H1 (cell line): Measurements from ENCODE around the gene ARHGAP22. TPM values are rescaled to one million over a fixed set of nuclear protein-coding genes. Genes with fewer than 3 reads are reported as not detected.

Experiments used
- CTCF ChIA-PET: fragments of 300-600 bp; sonication (Branson Sonifier 250); formaldehyde crosslinking; loops from one replicate; lab custom pipeline; 2021; ENCODE audit not compliant: partially characterized antibody; lab: Charles Lee
- POLR2A ChIA-PET: fragments of 300-600 bp; sonication (Branson Sonifier 250); formaldehyde crosslinking; loops from one replicate; lab custom pipeline; 2021; ENCODE audit warnings: inconsistent platforms; ENCODE audit not compliant: partially characterized antibody; lab: Charles Lee
- DNase-seq, 2 experiments: peaks; one replicate each; pipeline versions ENCODE4 v3.0.0 to v3.0.0-alpha.2; 2010 to 2022; ENCODE audit warnings: low spot score in 2 of 2, low read depth in 1 of 2, mixed read lengths in 1 of 2
- FAIRE-seq: peaks from 2 replicates; lab custom pipeline; 2011; peaks lifted over from hg19 to GRCh38; lab: Jason Lieb, UNC
- H2AFZ ChIP-seq: 2 replicates; pipeline ENCODE4 v1.8.1; 2012; ENCODE audit warnings: low read length, inconsistent platforms
- H2AK5ac ChIP-seq: 2 replicates; pipeline ENCODE4 v1.6.1; 2013; ENCODE audit warnings: low read depth, low read length
- H2BK120ac ChIP-seq: replicated peaks from 2 replicates; pipeline ENCODE3; 2013; ENCODE audit warnings: low read depth, low read length, inconsistent platforms
- H2BK12ac ChIP-seq: 2 replicates; pipeline ENCODE4 v1.6.1; 2013; ENCODE audit warnings: low read depth, low read length
- H2BK15ac ChIP-seq: 2 replicates; pipeline ENCODE4 v1.6.1; 2013; ENCODE audit warnings: low read length
- H2BK20ac ChIP-seq: 2 replicates; pipeline ENCODE4 v1.6.1; 2013; ENCODE audit warnings: low read length
- H2BK5ac ChIP-seq: 2 replicates; pipeline ENCODE4 v1.6.1; 2013; ENCODE audit warnings: low read depth, low read length
- H3K14ac ChIP-seq: 2 replicates; pipeline ENCODE4 v1.6.1; 2013; ENCODE audit warnings: inconsistent platforms; ENCODE audit not compliant: insufficient read length
- H3K18ac ChIP-seq: 2 replicates; pipeline ENCODE4 v1.6.1; 2013; ENCODE audit warnings: low read length; ENCODE audit errors: extremely low read depth
- H3K23ac ChIP-seq: 2 replicates; pipeline ENCODE4 v1.6.1; 2013; ENCODE audit warnings: inconsistent platforms; ENCODE audit not compliant: insufficient read length
- H3K23me2 ChIP-seq: 2 replicates; pipeline ENCODE4 v1.6.1; 2013; ENCODE audit warnings: low read depth, low read length
- H3K27ac ChIP-seq: 2 replicates; pipeline ENCODE4 v1.6.1; 2011; ENCODE audit warnings: low read depth, low read length, inconsistent platforms
- H3K27me3 ChIP-seq, 4 experiments: replicated peaks in 1 of 4; 1 replicate in 1 of 4; 2 replicates in 3 of 4; pipeline versions ENCODE4 v1.6.1 to v1.8.1; 2011 to 2013; ENCODE audit warnings: low read length in 3 of 4, mild to moderate bottlenecking in 3 of 4, inconsistent platforms in 2 of 4, mixed read lengths in 2 of 4, moderate library complexity in 1 of 4; ENCODE audit not compliant: control insufficient read depth in 3 of 4, insufficient read depth in 3 of 4; ENCODE audit errors: extremely low read depth in 1 of 4
- H3K36me3 ChIP-seq, 4 experiments: 2 replicates each; pipeline versions ENCODE4 v1.6.1 to v1.8.1; 2011 to 2013; ENCODE audit warnings: mild to moderate bottlenecking in 4 of 4, low read length in 3 of 4, moderate library complexity in 2 of 4, control low read depth in 1 of 4, inconsistent platforms in 1 of 4; ENCODE audit not compliant: insufficient read depth in 4 of 4, control insufficient read depth in 2 of 4
- H3K4ac ChIP-seq: replicated peaks from 2 replicates; pipeline ENCODE3; 2013; ENCODE audit warnings: low read length, low read depth, mixed read lengths, inconsistent platforms; ENCODE audit not compliant: insufficient read length
- H3K4me1 ChIP-seq, 4 experiments: replicated peaks in 1 of 4; 1 replicate in 1 of 4; 2 replicates in 3 of 4; pipeline versions ENCODE4 v1.6.1 to v1.8.1; 2011 to 2013; ENCODE audit warnings: low read length in 3 of 4, inconsistent platforms in 2 of 4, mixed read lengths in 1 of 4; ENCODE audit not compliant: insufficient read depth in 4 of 4, control insufficient read depth in 3 of 4
- H3K4me2 ChIP-seq, 2 experiments: 2 replicates each; pipeline versions ENCODE4 v1.6.1 to v1.8.1; 2011 to 2013; ENCODE audit warnings: low read depth in 2 of 2, low read length in 2 of 2, control low read depth in 1 of 2, inconsistent platforms in 1 of 2, mild to moderate bottlenecking in 1 of 2; ENCODE audit not compliant: insufficient read depth in 1 of 2
- H3K4me3 ChIP-seq, 4 experiments: fragments of 200-600, 300-600 bp in 1 of 4; sonication (generic), shearing (Covaris generic), sonication (Bioruptor Twin) in 1 of 4; 2 replicates each; pipeline versions ENCODE4 v1.5.1 to v1.8.1; 2011 to 2016; ENCODE audit warnings: low read length in 4 of 4, low read depth in 3 of 4, control low read depth in 2 of 4, inconsistent platforms in 2 of 4, mild to moderate bottlenecking in 2 of 4, mixed read lengths in 1 of 4, moderate library complexity in 1 of 4; ENCODE audit not compliant: insufficient read depth in 2 of 4; ENCODE audit errors: extremely low read depth in 1 of 4
- H3K56ac ChIP-seq: replicated peaks from 2 replicates; pipeline ENCODE3; 2013; ENCODE audit warnings: low read depth, mild to moderate bottlenecking, mixed read lengths, low read length, inconsistent platforms; ENCODE audit not compliant: insufficient read length
- H3K79me1 ChIP-seq: 2 replicates; pipeline ENCODE4 v1.6.1; 2013; ENCODE audit warnings: low read depth, low read length, control low read depth
- H3K79me2 ChIP-seq, 2 experiments: 2 replicates each; pipeline versions ENCODE4 v1.6.1 to v1.8.1; 2012 to 2013; ENCODE audit warnings: low read length in 2 of 2, mild to moderate bottlenecking in 2 of 2, inconsistent platforms in 1 of 2; ENCODE audit not compliant: insufficient read depth in 2 of 2, control insufficient read depth in 1 of 2
- H3K9ac ChIP-seq, 4 experiments: replicated peaks in 1 of 4; 1 replicate in 1 of 4; 2 replicates in 3 of 4; pipeline versions ENCODE4 v1.6.1 to v1.8.1; 2011 to 2013; ENCODE audit warnings: low read depth in 3 of 4, low read length in 3 of 4, control low read depth in 2 of 4, mild to moderate bottlenecking in 2 of 4, moderate library complexity in 2 of 4, inconsistent platforms in 1 of 4; ENCODE audit errors: extremely low read depth in 1 of 4
- H3K9me3 ChIP-seq, 2 experiments: 2 replicates each; pipeline versions ENCODE4 v1.6.1 to v1.8.1; 2012 to 2013; ENCODE audit warnings: mild to moderate bottlenecking in 2 of 2, moderate library complexity in 2 of 2, control low read depth in 1 of 2, inconsistent platforms in 1 of 2, low read depth in 1 of 2, low read length in 1 of 2, mixed read lengths in 1 of 2; ENCODE audit not compliant: insufficient read depth in 2 of 2
- H4K20me1 ChIP-seq, 2 experiments: replicated peaks in 1 of 2; 2 replicates each; pipeline versions ENCODE3 to v1.8.1; 2011 to 2013; ENCODE audit warnings: inconsistent platforms in 2 of 2, low read length in 2 of 2, mild to moderate bottlenecking in 1 of 2; ENCODE audit not compliant: insufficient read depth in 2 of 2, control insufficient read depth in 1 of 2
- H4K5ac ChIP-seq: 2 replicates; pipeline ENCODE4 v1.6.1; 2013; ENCODE audit warnings: low read length, low read depth, mixed read lengths, inconsistent platforms; ENCODE audit not compliant: insufficient read length
- H4K8ac ChIP-seq: 2 replicates; pipeline ENCODE4 v1.8.0; 2013; ENCODE audit warnings: mild to moderate bottlenecking, moderate library complexity, low read length, inconsistent platforms; ENCODE audit not compliant: insufficient read depth; ENCODE audit errors: extremely low read depth
- H4K91ac ChIP-seq: replicated peaks from 2 replicates; pipeline ENCODE3; 2013; ENCODE audit warnings: low read length, mixed read lengths, inconsistent platforms; ENCODE audit not compliant: insufficient read length
- CBX8 ChIP-seq: fragments of 300-800, 300-1000 bp; sonication (generic); IDR thresholded peaks from 2 replicates; pipeline ENCODE4 v1.7.1; 2016; ENCODE audit warnings: low read depth, low read length, borderline replicate concordance
- SP2 ChIP-seq: IDR thresholded peaks from 2 replicates; pipeline ENCODE4 v1.6.1; 2012; ENCODE audit warnings: mild to moderate bottlenecking, low read length, inconsistent platforms
- WGBS, 2 experiments: shearing (Covaris generic) in 1 of 2; methylation state at CpG; one replicate each; pipeline versions ENCODE4 v1.1.6 to v1.1.7; 2013 to 2015; ENCODE audit warnings: low lambda C conversion rate in 2 of 2, mixed read lengths in 2 of 2, inconsistent platforms in 1 of 2, low coverage in 1 of 2, missing lambda C conversion rate in 1 of 2; ENCODE audit not compliant: insufficient replicate concordance in 2 of 2, insufficient coverage in 1 of 2, insufficient read length in 1 of 2; ENCODE audit errors: extremely low coverage in 1 of 2, missing lambda C conversion rate in 1 of 2; 5-methylcytosine and 5-hydroxymethylcytosine counted together
- polyA plus RNA-seq, 7 experiments: library from polyadenylated mRNA; depleted of rRNA in 3 of 7; stranded (reverse) in 5 of 7; unstranded in 2 of 7; fragments of >200 nt in 5 of 7; fragments of 200-250 nt in 2 of 7; gene quantifications; 1 replicate in 5 of 7; 2 replicates in 1 of 7; 4 replicates in 1 of 7; pipeline versions ENCODE4 v1.2.1 to v1.2.3, GENCODE V29; 2011 to 2013; ENCODE audit warnings: missing spikeins in 2 of 7, mixed read lengths in 2 of 7
- total RNA-seq: library from RNA; stranded (reverse); fragmentation: NEBNext Ultra II Directional; extraction: Animal tissue kit (Norgen Biotek cat#: 25700); gene quantifications from 2 replicates; pipeline ENCODE4 v1.2.1, GENCODE V29; 2021

ARHGAP22 gene
- total and polyA plus RNA-seq, 2 of the 8 experiments (the other 6 are each of a cell fraction or from before 2014, with no cell fraction given) = 3.6 to 11.2 TPM

GRCh38 chr10:48474765-48475365, 130.0 kb downstream of the ARHGAP22 start:
- Histone ChIP-seq H2BK5ac (no peak overlapping the region), H3K79me2 (no peaks in the 10 kb centered on the region), H3K27ac (no peak overlapping the region), H3K4me2 (no peak overlapping the region), H3K79me1 (0 out of 2 replicates have a peak, but pooled peaks cover 2% of the 10 kb centered on the region), H3K56ac (no peak overlapping the region), H2BK12ac (peak overlapping the region; percentile 64; the same call in 1 of the 2 replicates), H4K5ac (no peak overlapping the region), H3K4ac (no peak overlapping the region), H4K91ac (peak overlapping the region; percentile 16), H3K4me1 (peaks cover 3 to 10% (median 6%) of the 10 kb centered on the region in 4 experiments), H3K9ac (no peak overlapping the region), H2AFZ (no peak overlapping the region), H3K18ac (peak overlapping the region; percentile 32; the same call in 1 of the 2 replicates), H3K36me3 (no peaks in the 10 kb centered on the region), H3K23ac (no peak overlapping the region), H4K20me1 (no peaks in the 10 kb centered on the region), H3K14ac (no peak overlapping the region), H3K9me3 (no peaks in the 10 kb centered on the region), H2BK20ac (0 out of 2 replicates have a peak overlapping the region, but pooled peaks have one; percentile 74), H2AK5ac (no peak overlapping the region; the same call in 1 of the 2 replicates), H2BK120ac (no peak overlapping the region), H3K4me3 (no peak overlapping the region), H3K27me3 (no peaks in the 10 kb centered on the region), H4K8ac (no peak overlapping the region), H2BK15ac (no peak overlapping the region), H3K23me2 (no peaks in the 10 kb centered on the region)
- CTCF ChIA-PET = interaction anchor here (0.8 to 1.3 kb wide), 6 partner anchors 15 to 181 kb away, joined by 3 to 4 read pairs (median 3); no protein-coding TSS in a partner anchor
- 86% methylated on average over 3 of the region's 3 CpGs; no CpG with 5 or more reads in 1 of the 2 experiments for WGBS, 2 experiments
- DNase-seq (peak in 1 of 2 experiments; percentile 19), FAIRE-seq (no peak)
- POLR2A ChIA-PET = no interaction called here
- TF ChIP-seq SP2 = no peak
- TF ChIP-seq CBX8 = no peak
